GM19025 (cell line): ENCODE data around the gene LILRA6.
"Not testable (repeated sequence)": the region's sequence is repeated elsewhere in the genome, so short reads cannot be mapped to it uniquely, and the experiment has no call there.

ENCODE experiments used
- ATAC-seq: cut with Tn5 transposase; IDR thresholded peaks from one replicate; pipeline ENCODE4 v1.9.1; 2021; ENCODE audit warnings: mild to moderate bottlenecking, low read depth, moderate library complexity; ENCODE audit not compliant: unreplicated experiment

LILRA6 gene

DNA sequence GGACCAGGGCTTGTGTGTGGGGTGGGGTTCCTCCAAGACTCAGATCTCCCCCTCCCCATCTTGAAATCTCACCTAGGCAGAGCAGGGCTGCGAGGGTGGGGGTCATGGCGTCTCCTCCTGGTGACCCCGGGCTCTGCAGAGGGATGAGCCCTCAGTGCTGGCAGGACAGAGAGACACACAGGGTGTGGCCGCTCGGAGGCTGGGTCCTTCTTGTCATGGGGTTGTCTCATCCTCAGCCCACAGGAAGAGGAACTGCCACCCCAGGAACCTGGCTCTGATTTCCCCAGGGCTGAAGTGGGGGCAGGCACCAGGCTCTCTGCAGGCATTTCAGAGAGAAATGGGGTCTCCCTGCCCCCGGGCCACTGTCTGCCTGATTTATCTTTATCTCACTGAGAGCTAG, at the start of gene LILRA6:
Gene LILRA6 (minus strand): TSS at position 145 of the 400 bp plus-strand sequence.
- not testable (repeated sequence) for ATAC-seq

DNA sequence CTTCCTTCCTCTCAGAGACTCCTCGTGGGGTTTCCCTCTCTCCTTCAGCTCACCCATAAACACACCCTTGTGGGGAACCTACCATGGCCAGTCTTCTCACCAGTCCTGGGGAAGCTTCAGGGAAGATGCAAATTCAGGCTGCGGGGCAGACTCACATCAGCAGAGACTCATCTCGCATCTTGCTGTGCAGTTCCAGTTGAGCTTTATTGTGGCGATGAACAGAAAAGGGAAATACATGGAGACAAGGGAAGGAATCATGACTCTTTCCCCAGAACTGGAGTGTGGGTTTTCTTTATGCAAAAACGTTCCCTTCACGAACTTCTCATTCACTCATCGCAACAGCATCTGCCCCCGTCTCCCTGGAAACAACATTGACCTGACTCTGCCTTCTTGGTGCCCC, 46.6 kb upstream of the LILRA6 start:
- not testable (repeated sequence) for ATAC-seq

DNA sequence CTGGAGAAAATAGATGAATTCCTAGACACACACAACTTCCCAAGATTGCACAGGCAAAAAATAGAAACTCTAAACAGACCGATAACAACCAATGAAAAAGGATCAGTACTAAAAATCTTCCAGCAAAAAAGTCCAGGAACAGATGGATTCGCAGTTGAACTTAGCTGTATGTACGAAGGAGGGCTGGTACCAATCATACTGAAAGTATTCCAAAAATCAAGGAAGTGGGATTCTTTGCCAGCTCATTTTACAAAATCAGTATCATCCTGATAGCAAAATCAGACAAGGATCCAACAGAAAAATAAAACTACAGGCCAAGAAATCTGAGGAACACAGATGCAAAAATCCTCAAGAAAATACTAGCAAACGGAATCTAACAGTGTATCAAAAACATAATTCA, 44.9 kb upstream of the LILRA6 start:
- no peak for ATAC-seq

DNA sequence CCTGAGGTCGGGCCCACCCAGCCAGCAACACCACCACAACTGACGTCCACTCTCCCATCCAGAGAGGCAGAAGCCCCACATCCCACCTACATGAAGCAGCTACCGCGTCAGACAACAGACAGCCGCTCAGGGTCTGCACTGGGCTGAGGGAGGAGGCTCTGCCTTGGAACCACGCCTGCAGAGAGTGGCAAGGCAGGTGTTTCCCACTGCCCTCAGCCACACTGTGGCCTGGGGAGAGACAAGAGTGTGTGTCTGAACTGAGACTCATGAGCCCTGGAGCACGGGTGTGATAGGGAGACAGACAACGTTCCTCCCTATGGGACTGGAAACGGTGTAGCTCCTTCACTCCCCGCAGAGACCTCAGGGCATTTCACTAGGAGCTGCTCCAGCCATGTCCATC, 43.7 kb upstream of the LILRA6 start:
- not testable (repeated sequence) for ATAC-seq

DNA sequence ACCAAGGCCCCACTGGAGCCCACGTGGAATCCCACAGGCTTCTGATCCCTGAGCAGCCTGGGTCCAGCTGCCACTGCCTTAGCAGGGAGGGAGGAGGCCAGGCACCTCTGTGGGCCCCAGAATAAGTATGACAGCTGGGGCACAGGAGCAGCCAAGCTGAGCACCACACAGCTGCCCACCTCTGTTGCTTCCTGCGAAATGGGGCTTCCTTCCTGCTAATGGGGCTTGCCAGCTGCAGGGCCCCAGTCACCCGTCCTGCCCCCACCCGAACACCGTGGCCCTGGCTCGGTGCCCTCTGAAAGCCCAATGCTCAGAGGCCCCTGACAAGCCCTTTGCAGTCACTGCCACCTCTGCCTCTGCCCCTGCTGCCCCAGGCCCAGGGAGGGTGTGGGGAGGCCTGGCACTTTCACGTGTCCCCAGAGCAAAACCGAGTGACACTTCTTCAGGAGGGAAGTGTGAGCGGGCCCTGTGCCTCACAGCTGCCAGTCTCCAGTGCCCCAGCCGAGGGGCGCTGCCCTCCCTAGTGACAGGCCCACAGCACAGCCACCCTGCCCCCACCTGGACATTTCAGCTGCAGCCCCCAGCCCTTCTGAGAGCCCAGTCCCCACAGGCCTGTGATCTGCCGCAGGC, 43.0 kb upstream of the LILRA6 start:
- ATAC-seq, result not testable (repeated sequence)

DNA sequence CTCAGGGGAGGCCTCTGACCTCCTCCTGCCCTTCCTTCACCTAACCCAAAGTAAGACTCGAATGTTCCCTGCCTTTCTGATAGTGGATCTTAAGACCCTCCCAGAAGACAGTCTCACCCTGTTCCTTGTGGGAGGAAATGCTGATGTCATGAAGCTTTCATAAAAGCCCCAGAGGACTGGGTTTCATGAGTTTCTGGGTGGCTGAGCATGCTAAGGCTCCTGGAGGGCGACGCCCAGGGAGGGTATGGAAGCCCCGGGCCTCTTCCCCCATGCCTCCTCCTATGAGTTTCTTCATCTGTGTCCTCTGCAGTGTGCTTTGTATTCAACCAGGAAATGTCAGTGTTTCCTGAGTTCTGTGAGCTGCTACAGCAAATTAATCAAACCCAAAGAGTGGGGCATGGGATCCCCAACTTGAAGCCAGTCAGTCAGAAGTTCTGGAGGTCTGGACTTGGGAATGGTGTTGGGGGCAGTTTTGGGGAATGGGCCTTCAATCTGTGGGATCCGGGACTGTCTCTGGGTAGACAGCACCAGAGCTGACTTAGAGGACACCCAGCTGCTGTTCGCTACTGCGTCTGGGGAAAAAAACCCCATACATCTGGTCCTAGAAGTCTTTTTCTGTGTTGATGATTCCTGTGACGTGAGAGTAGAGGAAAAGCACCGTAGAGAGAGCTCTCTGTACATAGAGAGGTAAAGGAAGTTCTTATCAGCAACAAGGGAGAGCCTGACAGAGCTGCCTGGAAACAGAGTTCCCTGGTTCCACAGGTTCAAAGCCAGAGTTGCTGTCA, 40.3 kb upstream of the LILRA6 start:
- no peak for ATAC-seq

DNA sequence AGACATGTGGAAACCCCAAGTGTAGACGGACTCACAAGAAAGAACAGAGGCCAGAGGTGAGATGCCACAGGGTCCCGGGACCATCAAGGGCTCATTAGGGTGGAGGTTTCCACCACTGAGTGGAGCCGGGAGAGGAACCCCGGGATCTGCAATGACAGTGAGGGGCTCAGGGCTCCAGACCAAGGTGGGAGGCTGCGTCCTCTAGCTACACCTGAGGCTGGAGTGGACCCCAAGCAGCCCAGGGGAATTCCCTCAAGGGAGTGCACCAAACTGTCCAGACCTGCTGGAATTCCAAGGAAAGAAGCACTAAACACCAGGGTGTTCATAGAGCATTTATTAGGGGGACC, 39.1 kb upstream of the LILRA6 start:
- not testable (repeated sequence) for ATAC-seq

DNA sequence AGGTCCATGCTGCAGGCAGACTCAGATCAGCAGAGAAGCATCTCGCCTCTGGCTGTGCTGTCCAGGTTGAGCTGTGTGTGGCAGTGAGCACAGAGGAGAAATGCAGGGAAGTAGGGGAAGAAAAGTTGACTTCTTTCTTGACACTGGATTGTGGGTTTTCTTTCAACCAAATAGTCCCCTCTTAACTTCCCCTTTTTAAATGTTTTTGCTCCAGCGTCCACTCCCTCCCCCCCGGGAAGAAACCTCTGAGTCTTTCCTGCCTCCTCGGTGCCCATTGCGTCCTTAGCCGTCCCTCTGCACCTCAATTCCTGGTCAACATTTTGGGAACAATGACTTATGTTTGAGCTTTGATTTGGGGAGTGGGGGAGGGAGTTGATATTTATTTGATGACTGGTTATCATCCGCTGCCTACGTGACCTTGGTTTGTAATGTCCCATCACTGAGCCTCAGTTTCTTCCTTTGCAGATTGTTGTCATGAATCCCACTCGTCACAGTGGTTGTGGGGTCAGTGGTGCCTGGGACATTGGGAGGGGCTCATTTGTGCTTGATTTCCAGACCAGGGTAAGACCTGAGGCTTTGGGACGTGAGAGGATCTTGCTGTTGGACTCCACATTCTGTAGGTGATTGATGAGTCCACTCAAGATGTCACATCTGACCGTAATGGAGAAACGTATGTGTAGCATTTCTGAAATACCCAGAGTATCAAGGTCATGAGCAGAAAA, 38.6 kb upstream of the LILRA6 start, which contains the start of gene LILRB2:
Gene LILRB2 (minus strand): TSS at position 104 of the 722 bp plus-strand sequence. CDS start 614 bp downstream, outside the sequence.
- ATAC-seq, result no peak

DNA sequence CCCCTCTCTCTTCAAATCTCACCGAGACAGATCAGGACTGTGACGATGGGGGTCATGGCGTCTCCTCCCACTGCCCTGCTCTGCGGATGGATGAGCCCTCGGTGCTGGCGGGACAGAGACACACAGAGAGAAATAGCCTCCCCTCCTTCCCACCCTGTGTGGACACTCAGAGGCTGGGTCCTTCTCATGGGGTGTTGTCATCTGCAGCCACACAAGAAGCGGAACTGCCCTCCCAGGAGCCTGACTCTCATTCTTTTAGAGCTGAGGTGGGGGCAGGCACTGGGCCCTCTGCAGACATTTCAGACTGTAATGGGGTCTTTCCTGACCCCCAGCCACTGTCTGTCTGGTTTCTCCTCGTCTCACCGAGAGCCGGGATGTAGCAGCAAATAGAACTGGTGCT, 37.9 kb upstream of the LILRA6 start:
- ATAC-seq, result not testable (repeated sequence)

DNA sequence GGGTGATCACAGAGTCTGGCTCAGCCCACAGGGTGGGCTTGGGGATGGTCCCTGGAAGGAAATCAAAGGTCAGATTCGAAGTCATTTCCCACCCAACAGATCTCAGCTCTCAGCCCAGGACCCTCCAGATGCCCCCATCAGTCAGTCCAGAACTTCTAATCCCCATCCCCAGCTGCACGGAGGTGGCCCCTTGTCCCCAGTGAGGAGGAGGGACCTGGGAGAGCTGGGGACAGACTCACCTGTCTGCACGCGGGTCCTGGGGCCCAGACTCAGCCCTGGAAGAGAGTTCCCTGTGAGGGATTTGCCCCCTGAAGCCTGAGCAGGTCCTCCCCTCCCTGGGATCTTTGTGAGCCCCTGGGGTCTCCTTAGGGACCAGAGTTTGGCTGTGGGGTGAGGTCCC, 37.4 kb upstream of the LILRA6 start:
- not testable (repeated sequence) for ATAC-seq

DNA sequence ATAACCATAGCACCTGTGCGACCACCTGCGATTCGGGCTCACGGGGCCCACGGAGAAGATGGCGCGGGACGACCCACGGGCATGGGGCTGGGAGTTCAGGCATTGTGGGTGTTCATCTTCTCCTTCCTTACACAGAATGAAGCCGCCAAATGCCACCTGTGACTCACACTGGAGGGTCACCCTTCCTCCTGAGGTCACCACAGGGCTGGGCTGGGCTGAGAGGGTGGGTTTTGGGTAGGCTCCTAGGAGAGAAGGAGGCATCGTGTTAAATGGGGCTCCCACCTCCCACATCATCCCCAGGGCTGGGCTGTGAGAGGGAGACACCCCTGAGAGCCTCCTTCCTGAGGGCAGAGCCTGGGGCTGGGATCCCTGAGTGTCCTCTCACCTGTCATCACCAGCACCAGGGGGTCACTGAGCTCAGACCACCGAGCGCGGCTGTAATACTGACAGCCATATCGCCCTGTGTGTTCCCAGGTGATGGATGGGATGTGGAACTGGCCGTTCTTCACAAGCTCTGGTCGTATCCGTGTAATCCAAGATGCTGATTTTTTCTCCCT, 36.9 kb upstream of the LILRA6 start:
- no peak for ATAC-seq

DNA sequence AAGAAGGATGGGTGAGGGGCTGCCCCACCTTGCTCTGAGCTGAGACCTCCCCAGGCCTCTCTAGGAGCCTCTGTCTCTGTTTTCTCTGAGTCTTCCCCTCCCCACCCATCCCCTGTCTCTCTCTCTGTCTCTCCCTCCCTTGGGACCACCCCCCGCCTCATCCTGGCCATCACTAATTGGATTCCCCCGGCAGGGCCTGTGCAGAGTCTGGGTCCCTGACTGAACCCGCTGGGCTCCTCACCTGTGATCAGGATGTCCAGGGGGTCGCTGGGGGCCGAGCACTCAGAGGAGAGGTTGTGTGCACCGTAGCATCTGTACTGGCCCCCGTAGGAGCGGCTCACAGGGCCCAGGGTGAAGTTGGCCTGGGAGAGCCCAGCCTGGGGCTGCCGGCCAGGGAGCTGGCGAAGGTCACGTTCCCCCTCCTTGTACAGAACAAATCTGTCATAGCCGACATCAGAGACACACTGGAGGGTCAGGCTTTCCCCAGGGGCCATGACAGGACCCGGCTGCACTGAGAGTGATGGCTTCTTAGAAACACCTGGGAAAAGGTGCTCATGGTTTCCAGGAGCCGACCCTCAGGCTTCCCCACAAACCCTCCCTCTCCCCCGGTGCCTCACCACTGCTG, 36.1 kb upstream of the LILRA6 start:
- ATAC-seq, result not testable (repeated sequence)

DNA sequence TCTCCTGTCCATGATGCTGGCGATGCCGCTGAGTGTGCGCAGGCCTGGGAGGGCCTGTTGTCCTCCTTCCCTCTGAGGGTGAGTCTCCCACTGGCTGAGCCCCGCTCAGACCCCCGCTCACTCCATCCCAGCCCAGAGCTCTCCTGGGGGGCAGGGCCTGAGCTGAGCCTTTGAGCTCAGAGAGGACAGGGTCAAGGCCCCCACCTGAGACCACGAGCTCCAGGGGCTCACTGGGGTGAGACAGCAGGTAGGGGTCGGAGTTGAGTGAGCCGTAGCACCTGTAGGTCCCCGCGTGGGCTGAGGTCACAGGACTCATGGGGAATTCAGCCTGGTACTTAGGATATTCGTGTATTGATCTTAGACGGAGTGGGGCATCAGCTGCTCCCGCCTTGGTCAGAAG, 35.5 kb upstream of the LILRA6 start:
- ATAC-seq, result not testable (repeated sequence)

DNA sequence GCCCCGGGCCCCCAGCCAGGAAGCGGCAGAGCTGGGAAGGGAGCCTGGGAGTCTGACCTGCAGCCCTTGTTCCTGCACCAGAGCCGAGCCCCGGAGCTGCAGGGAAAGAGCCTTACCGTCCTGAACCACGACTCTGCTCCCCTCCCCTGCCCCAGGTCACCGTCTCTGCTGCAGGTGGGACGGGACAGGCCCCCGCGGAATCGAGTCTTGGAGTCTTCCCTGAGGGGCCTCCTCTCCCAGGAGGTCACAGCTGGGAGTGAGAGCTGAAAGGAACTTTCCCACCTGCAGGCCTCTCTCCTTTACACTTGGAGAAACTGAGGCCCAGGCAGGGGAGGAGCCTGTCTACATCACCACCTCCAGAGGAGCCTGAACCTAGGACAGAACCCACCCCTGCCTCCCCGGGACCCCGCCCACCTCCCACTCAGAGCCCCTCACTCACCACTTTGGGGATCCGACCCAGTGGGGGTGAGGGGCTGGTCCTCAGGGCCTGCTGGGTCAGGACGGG, 34.6 kb upstream of the LILRA6 start:
- ATAC-seq, result not testable (repeated sequence)

DNA sequence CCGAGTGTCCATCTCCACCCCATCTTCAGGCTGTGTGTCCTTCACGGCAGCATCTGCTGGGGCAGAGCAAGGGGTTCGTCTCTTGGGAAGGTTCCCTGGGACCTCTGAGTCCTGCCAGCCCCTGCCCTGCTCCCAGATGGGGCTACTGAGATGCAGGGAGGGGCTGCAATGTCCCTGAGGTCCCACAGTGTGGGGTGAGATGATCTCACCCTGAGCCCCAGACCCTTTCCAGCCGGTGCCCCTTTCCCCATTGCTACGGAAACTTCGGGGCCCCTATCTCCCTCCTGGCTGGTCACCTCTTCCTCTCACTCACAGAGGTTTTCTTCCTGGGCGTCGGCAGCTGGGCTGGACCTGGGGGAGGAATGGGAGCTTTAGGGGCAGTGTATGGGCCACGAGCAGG, 33.4 kb upstream of the LILRA6 start:
- no peak for ATAC-seq

DNA sequence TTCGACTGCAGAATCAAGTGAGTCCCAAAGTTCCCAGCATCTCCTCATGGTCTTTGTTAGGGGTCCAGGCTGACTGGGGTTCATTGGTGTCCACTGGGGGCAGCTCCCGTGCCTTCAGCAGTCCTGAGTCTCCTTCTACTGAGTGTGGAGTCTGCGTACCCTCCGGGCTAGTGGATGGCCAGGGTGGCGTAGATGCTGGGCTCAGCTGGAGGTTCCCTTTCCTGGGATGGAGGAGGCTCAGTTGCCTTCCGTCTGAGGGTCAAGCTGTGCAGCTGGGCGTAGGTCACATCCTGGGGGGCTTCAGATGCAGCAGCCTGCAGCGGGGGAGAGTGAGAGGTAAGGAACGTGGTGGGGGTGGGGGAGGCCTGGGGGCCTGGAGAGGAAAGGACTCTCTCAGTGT, 31.9 kb upstream of the LILRA6 start:
- ATAC-seq, result not testable (repeated sequence)

DNA sequence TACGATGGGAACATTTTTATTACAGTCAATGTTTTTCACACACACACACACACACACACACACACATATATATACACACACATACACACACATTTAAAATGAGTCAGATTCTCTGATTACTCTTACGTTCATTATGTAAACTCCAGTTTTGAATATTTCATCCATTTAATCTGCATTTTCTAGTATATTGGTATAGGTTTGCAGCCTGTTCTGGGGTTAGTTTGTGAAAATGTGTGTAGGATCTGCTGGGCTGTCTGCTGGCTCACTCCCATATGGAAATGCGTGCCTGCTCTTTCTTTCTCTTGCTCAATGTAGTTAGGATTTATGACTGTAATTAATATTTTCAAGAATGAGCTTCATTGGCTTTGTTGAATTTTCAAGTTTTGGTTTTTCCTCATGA, 31.2 kb upstream of the LILRA6 start:
- ATAC-seq, result no peak

DNA sequence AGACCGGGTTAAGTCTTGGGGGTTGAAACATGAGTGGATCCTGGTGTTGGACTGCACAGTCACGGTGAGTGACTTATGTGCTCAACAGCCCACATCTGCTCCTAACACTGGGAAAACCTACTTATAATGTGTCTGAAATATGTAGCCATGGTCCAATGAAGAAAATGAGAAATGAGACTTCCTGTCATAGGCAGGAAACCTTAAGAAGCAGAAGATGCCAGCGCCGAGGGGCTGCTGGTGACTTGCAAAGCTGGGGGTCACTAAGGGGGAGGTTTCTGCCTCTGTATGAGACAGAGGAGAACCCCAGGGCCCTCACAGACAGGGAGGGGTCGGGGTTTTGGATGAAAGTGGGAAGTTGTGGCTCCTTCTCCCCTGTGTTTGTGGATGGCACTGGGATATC, 29.6 kb upstream of the LILRA6 start:
- ATAC-seq, result not testable (repeated sequence)

DNA sequence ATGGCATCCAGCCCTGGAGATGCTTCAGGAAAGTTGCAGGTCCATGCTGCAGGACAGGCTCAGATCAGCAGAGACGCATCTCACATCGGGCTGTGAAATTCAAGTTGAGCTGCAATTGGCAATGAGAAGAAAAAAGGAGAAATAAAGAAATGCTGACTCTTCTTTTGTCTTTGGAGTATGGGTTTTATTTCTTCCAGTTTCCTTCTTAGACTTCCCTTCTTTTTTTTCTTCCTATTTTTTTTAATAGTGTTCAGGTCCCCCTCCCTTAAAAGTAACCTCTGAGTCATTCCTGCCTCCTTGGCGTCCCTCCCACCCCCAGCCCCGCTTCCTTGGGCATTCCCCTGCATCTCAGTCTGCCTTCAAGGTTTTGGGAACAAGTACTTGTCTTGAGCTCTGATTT, 29.0 kb upstream of the LILRA6 start:
- not testable (repeated sequence) for ATAC-seq

DNA sequence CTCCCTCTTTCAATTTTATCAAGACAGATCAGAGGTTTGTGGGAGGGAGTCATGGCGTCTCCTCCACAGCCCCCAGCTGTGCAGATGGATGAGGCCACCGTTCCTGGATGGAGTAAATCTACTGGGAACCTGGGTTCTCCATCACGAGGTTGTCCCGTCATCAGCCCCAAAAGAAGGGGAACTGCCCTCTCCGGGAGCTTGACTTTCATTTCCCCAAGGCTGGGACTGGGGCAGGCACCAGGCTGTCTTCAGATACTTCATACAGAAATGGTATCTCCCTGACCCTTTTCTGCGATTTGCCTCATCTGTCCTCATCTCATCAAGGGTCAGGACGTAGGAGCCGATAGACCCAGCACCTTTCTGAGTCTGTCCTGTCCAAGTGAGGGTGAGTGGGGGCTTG, 28.5 kb upstream of the LILRA6 start:
- no peak for ATAC-seq
